HG03159 (cell line): ENCODE results near the gene BMP7.
"Not testable (repeated sequence)": the region's sequence is repeated elsewhere in the genome, so short reads cannot be mapped to it uniquely, and the experiment has no call there.

Experiments
- ATAC-seq: cut with Tn5 transposase; IDR thresholded peaks from one replicate; pipeline ENCODE4 v1.9.1; 2021; ENCODE audit warnings: mild to moderate bottlenecking, moderate library complexity; ENCODE audit not compliant: unreplicated experiment

Gene BMP7

GRCh38 chr20:57268399-57269076 is 2.1 kb upstream of the BMP7 start:
- no peak for ATAC-seq

- no peak for ATAC-seq
Measured at GRCh38 chr20:57267158-57267821, 849 bp upstream of the BMP7 start.

- no peak for ATAC-seq
Measured at GRCh38 chr20:57265997-57266290, 497 bp downstream of the BMP7 start.

- no peak for ATAC-seq
Measured at GRCh38 chr20:57265336-57265996, 975 bp downstream of the BMP7 start.

- ATAC-seq: not testable (repeated sequence)
Measured at GRCh38 chr20:57264908-57265335, 1.5 kb downstream of the BMP7 start.

GRCh38 chr20:57263801-57264792 is 2.3 kb downstream of the BMP7 start:
- no peak for ATAC-seq

- ATAC-seq: no peak
Measured at GRCh38 chr20:57262784-57263609, 3.4 kb downstream of the BMP7 start.

DNA sequence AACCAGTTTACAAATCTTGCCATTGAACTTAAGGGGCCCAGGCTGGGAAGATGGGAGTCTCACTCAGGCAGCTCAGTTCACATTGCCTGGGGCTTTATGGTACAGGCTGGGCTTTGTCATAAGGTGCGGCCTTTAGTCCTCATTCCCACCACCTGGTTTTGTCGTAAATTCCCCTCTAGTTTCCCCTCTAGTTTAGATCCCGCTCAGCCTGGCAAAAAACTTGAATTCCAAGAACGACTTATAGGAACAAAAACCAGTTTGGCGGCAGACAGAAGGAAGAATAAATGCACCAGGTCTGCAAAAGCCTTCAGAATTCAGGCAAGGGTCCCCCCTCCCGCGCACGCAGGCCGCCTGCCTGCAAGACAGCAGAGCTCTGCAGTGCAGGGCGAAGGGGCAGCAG is 4.1 kb downstream of the BMP7 start:
- no peak for ATAC-seq

- no peak for ATAC-seq
Measured at GRCh38 chr20:57261457-57262251, 4.8 kb downstream of the BMP7 start.

DNA sequence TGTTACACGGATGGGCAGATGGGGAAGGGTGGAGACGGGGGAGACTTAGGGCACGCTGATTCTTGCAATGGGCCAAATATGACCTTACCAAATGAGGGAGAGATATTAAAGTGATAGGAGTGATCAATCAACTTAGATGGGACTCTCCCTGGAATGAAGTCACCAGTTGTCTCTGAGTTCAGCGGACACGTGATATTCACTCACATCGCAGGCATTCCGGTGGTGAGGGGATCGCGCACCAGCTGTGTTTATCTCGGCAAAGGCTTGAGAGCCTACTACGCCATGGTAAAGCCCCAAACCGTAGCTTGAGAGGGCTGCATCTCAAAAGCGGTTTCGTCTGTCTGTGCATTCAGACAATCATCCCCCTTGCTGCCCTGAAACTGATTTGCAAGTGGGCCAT is 5.5 kb downstream of the BMP7 start:
- no peak for ATAC-seq

DNA sequence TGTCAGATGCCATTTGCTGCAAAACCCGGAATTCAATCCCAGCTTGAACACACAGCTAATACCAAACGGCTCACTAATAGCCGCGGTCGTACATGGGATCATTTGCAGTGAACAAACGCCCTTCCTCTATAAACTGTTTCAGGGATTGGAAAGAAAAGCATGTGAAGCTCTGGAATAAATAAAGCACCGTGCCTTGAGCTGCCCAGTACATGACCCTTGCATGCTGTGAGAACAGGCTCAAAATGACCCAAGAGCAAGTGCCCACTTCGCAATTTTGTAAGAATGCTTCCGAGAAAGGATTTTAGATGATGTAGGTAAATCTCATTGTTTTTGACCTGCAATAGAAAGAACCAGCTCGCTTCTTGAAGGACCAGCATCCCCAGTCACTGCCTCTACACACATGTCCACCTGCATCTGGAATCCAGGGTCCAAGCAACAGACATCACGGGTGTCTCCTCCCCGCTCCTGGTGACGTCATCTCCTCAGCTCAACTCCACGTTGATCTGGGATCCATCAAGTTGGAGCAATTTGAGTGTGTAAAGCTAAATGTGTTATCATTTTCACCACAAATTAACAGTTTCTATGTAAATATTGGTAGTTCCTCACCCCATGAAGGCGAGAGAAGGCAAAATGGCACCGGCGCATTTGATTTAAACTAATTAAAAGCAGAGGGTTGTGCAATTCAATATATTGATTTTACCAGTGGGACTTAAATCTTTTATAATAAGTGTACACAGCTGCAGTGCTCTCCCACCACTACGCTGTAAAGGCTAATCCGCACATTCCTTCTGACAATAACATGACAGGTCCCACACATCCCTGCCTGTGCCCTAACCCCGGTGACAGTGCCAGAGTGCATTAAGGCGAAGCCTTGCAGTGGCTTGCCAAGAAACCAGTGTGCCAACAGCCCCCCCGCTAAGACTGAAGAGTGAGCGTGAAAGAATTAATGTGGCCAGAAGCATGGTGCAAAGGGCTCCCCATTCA is 6.2 kb downstream of the BMP7 start:
- ATAC-seq: no peak

GRCh38 chr20:57259121-57259937 is 7.1 kb downstream of the BMP7 start:
- no peak for ATAC-seq

DNA sequence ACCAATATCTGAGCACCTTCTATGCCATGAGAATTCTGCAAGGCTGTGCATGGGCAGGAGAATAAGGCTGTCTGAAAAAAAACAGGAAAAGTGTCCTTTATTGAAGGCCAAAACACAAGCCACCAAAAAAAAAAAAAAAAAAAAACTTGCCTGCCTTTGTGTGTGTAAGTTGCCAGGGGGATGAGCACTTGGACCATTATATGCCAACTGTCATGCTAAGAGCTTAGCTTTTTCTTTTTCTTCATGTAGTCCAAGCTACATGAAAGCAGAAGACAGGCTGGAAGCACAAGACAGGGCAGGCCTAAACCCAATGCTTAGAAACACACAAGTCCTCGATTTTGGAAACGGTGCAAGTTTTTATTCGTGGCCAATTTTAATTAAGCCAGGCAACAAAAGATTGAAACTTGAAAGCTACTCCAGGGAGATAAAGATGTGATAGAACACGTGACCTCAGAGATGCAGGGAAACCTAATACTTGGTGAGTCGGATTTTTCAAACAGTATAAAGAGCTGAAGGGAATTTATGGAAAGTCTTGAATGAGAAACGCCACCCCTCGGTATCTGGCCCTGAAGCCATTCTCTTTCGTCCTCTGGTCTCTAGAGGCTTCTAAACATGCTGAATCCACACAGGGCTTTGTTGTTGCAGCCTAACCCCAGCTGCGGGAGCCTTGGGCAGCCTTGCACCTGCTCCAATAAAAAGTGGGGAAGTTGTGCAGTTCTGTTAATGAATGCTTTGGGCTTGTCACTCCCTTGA is 8.6 kb downstream of the BMP7 start:
- ATAC-seq: no peak

DNA sequence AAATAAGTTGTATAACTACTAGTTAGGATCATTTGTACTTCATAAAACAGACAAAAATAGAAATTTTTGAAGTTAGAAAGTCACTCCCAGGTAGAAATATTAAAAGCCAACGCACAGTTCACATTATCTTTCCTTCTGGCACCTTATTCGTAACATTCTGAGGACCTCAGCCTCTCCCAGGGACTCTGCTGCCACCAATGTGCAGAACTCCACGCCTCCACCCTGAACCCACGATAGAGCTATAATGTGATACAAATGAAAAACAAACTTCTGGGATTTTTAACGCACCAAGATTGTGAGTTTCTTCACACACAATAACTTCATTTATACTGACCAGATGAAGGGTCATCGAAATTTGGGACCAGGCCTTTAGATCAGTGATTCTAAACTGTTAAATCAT is 9.5 kb downstream of the BMP7 start:
- no peak for ATAC-seq

GRCh38 chr20:57256205-57256604 is 10.2 kb downstream of the BMP7 start:
- no peak for ATAC-seq

DNA sequence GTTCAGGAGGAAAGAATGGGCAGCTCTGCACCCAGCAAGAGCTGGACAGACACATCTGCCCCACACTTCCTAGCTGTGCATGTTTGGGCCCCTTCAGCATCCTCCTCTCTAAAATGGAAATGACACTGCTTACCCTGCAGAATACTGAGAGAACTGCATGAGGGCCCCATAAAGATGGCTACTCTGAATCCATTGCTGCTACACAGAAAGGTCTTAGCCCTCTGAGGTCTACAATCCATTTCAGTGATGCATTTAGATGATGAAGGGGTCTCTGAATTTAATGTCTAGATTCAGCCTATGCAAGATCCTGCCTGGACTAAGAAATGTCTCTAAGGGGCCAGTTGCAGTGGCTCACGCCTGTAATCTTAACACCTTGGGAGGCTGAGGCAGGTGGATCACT is 11.3 kb downstream of the BMP7 start:
- no peak for ATAC-seq
